CD14-positive monocyte (primary cell): ENCODE results near the gene CEBPG. TPM values are rescaled to one million over a fixed set of nuclear protein-coding genes. Genes with fewer than 3 reads are reported as not detected.

Experiments used
- DNase-seq, 3 donors: peaks; one replicate each; pipeline ENCODE4 v3.0.0-alpha.2; 2011 to 2022
- H2AFZ ChIP-seq: 2 replicates; pipeline ENCODE4 v1.6.0; 2012; ENCODE audit warnings: mild to moderate bottlenecking, low read depth, low read length, inconsistent platforms; ENCODE audit not compliant: insufficient read depth, poor library complexity, severe bottlenecking
- H3K27ac ChIP-seq, 2 donors: 1 replicate in 1 of 2; 2 replicates in 1 of 2; pipeline ENCODE4 v1.5.1; 2012 to 2013; ENCODE audit warnings: low read length in 2 of 2, control low read depth in 1 of 2, inconsistent platforms in 1 of 2, low read depth in 1 of 2, mild to moderate bottlenecking in 1 of 2
- H3K27me3 ChIP-seq, 2 donors: one replicate each; pipeline versions ENCODE4 v1.6.0 to v1.6.1; 2011 to 2013; ENCODE audit warnings: low read length in 2 of 2; ENCODE audit not compliant: control insufficient read depth in 2 of 2, insufficient read depth in 2 of 2
- H3K36me3 ChIP-seq, 2 donors: replicated peaks in 1 of 2; 1 replicate in 1 of 2; 2 replicates in 1 of 2; pipeline versions ENCODE4 v1.5.1 to v1.6.1; 2012 to 2013; ENCODE audit warnings: low read length in 2 of 2, control low read depth in 1 of 2, inconsistent platforms in 1 of 2, mild to moderate bottlenecking in 1 of 2; ENCODE audit not compliant: insufficient read depth in 2 of 2, control insufficient read depth in 1 of 2
- H3K4me1 ChIP-seq, 2 donors: 1 replicate in 1 of 2; 2 replicates in 1 of 2; pipeline versions ENCODE4 v1.5.1 to v1.6.1; 2012 to 2013; ENCODE audit warnings: low read length in 2 of 2, control low read depth in 1 of 2, inconsistent platforms in 1 of 2, mild to moderate bottlenecking in 1 of 2, moderate library complexity in 1 of 2; ENCODE audit not compliant: insufficient read depth in 2 of 2, control insufficient read depth in 1 of 2
- H3K4me2 ChIP-seq: replicated peaks from 2 replicates; pipeline ENCODE3; 2012; ENCODE audit warnings: low read length, moderate library complexity, mild to moderate bottlenecking; ENCODE audit not compliant: poor library complexity, severe bottlenecking; ENCODE audit errors: extremely low read depth
- H3K4me3 ChIP-seq, 3 experiments: fragments of 200-600 bp in 1 of 3; sonication (generic) in 1 of 3; replicated peaks in 1 of 3; 1 replicate in 2 of 3; 2 replicates in 1 of 3; pipeline ENCODE4 v1.5.1; 2011 to 2013; ENCODE audit warnings: low read length in 3 of 3, mild to moderate bottlenecking in 3 of 3, control low read depth in 2 of 3, low read depth in 2 of 3, inconsistent platforms in 1 of 3, moderate library complexity in 1 of 3
- H3K79me2 ChIP-seq: 2 replicates; pipeline ENCODE4 v1.6.0; 2012; ENCODE audit warnings: mild to moderate bottlenecking, control low read depth, inconsistent platforms, low read length, moderate library complexity; ENCODE audit not compliant: insufficient read depth
- H3K9ac ChIP-seq: 2 replicates; pipeline ENCODE4 v1.6.0; 2017; ENCODE audit warnings: low read length, mild to moderate bottlenecking; ENCODE audit not compliant: insufficient read depth, poor library complexity, severe bottlenecking
- H3K9me3 ChIP-seq, 2 donors: replicated peaks in 1 of 2; 1 replicate in 1 of 2; 2 replicates in 1 of 2; pipeline versions ENCODE4 v1.5.1 to v1.6.1; 2012 to 2013; ENCODE audit warnings: low read length in 2 of 2, control low read depth in 1 of 2; ENCODE audit not compliant: control insufficient read depth in 1 of 2, insufficient read depth in 1 of 2
- H4K20me1 ChIP-seq: 2 replicates; pipeline ENCODE4 v1.6.0; 2012; ENCODE audit warnings: mild to moderate bottlenecking, low read length, control low read depth, moderate library complexity; ENCODE audit not compliant: insufficient read depth
- H3K27ac Mint-ChIP-seq, 7 donors: one replicate each; pipeline ENCODE4 v1.8.0; 2020; ENCODE audit warnings: mild to moderate bottlenecking in 7 of 7, mixed read lengths in 7 of 7, moderate library complexity in 6 of 7, inconsistent platforms in 2 of 7
- H3K27me3 Mint-ChIP-seq, 3 donors: one replicate each; pipeline ENCODE4 v1.8.0; 2021 to 2022; ENCODE audit warnings: low read depth in 3 of 3, mild to moderate bottlenecking in 3 of 3, mixed read lengths in 3 of 3, moderate library complexity in 3 of 3, inconsistent platforms in 1 of 3
- H3K36me3 Mint-ChIP-seq, 2 donors: one replicate each; pipeline ENCODE4 v1.8.0; 2020; ENCODE audit warnings: mixed read lengths in 2 of 2, inconsistent platforms in 1 of 2, mild to moderate bottlenecking in 1 of 2
- H3K4me1 Mint-ChIP-seq: one replicate; pipeline ENCODE4 v1.8.0; 2020; ENCODE audit warnings: mild to moderate bottlenecking, mixed read lengths
- H3K4me3 Mint-ChIP-seq, 2 donors: one replicate each; pipeline ENCODE4 v1.8.0; 2020; ENCODE audit warnings: mild to moderate bottlenecking in 2 of 2, mixed read lengths in 2 of 2, moderate library complexity in 1 of 2
- H3K9me3 Mint-ChIP-seq, 7 donors: one replicate each; pipeline ENCODE4 v1.8.0; 2020 to 2022; ENCODE audit warnings: mixed read lengths in 7 of 7, mild to moderate bottlenecking in 6 of 7, moderate library complexity in 6 of 7, inconsistent platforms in 2 of 7
- CTCF ChIP-seq: fragments of 200-600 bp; IDR thresholded peaks from one replicate; pipeline ENCODE4 v1.8.0; 2022; ENCODE audit warnings: antibody characterized with exemption, mild to moderate bottlenecking
- WGBS: methylation state at CpG from one replicate; pipeline ENCODE4 v1.1.5; 2013; ENCODE audit warnings: missing lambda C conversion rate; ENCODE audit not compliant: insufficient coverage; 5-methylcytosine and 5-hydroxymethylcytosine counted together
- intact Hi-C, 2 donors: fragments of 100-400 bp; cut with micrococcal nuclease; formaldehyde crosslinking; loops; one replicate each; pipeline versions ENCODE4 v1.15.0 to v1.15.1; 2023
- polyA plus RNA-seq, 3 donors: library from polyadenylated mRNA; depleted of rRNA in 1 of 3; unstranded in 2 of 3; stranded (reverse) in 1 of 3; fragments of 300-500 nt in 2 of 3; fragments of >200 nt in 1 of 3; fragmentation: Illumina TruSeq in 2 of 3; gene quantifications; 1 replicate in 2 of 3; 2 replicates in 1 of 3; pipeline ENCODE4 v1.2.3, GENCODE V29; 2012 to 2021

The CEBPG gene
- polyA plus RNA-seq, 3 donors: 16.8 to 18.3 (median 17.8) TPM

- intact Hi-C loops: no loop called here
- H3K27me3 Mint-ChIP-seq: peaks cover 11 to 36% (median 33%) of the 10 kb centered on the region in 3 donors
- 52% methylated on average over 6 of the region's 12 CpGs for WGBS
These were observed 25.1 kb upstream of the CEBPG start for GRCh38 chr19:33348301-33349010.

More at GRCh38 chr19:33348301-33349010, 25.1 kb upstream of the CEBPG start:
- H3K4me2 ChIP-seq: no peak overlapping the region
- Mint-ChIP-seq H3K4me1 (peaks cover 7% of the 10 kb centered on the region), H3K27ac (no peak overlapping the region), H3K9me3 (peaks cover 0 to 11% (median 0%) of the 10 kb centered on the region in 7 donors), H3K36me3 (no peaks in the 10 kb centered on the region), H3K4me3 (peak overlapping the region in 1 of 2 donors; percentile 26)
- no peak for TF ChIP-seq CTCF
- no peaks in the 10 kb centered on the region for H3K36me3 ChIP-seq
- H3K27me3 ChIP-seq: peaks cover 0 to 9% of the 10 kb centered on the region in 2 donors
- no peak overlapping the region for H3K4me3 ChIP-seq
- no peaks in the 10 kb centered on the region for H3K79me2 ChIP-seq
- no peak overlapping the region for H2AFZ ChIP-seq
- H3K27ac ChIP-seq: no peak overlapping the region
- DNase-seq: no peak
- H3K4me1 ChIP-seq: no peaks in the 10 kb centered on the region
- no peaks in the 10 kb centered on the region for H3K9me3 ChIP-seq
- H4K20me1 ChIP-seq: no peaks in the 10 kb centered on the region
- H3K9ac ChIP-seq: no peak overlapping the region
